ENCODE measurements around the gene OR5D14.

Gene OR5D14

DNA sequence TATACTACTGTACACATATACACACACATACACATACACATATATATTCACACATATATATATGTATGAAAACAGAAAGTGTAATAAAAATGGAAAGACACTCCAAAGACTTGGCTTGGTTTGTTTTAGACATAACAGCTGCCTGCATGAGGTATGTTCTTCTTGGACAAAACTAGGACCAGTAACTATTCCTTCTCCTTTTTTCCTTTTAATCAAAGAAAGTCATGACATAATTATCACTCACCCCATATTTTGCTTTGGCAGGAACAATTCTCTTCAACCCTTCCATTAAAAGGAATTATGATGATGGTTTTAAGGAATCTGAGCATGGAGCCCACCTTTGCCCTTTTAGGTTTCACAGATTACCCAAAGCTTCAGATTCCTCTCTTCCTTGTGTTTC lies at the start of gene OR5D14:
Gene OR5D14, plus strand, starts transcription at position 301 of the 400 bp plus-strand sequence. Its CDS starts 0 bp downstream, at position 301.
- DNase-seq: no peak

- no peak for DNase-seq
Measured at GRCh38 chr11:55773138-55773537, 22.2 kb upstream of the OR5D14 start, which contains the start of gene OR5D13. OR5D13 (plus strand) TSS chr11:55773438; CDS start chr11:55773438, 0 bp downstream.

- DNase-seq: no peak
Measured at GRCh38 chr11:55791606-55792005, 3.8 kb upstream of the OR5D14 start.

DNA sequence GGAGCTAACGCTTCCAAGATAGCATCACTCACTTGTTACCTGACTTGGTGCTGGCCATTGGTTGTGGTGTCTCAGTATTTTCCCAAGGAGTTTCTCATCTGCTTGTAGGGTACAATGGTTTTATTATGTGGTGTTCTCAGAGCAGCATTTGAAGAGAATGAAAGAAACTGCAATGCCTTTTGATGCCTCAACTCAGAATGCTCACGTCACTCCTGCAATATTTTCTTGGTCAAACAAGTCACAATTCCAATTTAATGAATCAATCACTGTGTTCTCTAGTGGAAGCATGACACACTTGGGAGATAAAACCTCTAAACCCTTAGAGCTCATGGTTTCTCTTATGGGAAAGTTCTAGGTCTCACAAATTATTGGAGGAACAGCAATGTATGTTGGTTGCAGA lies 2.0 kb upstream of the OR5D14 start:
- DNase-seq: no peak

- DNase-seq: no peak
Measured at GRCh38 chr11:55806248-55806647, 10.9 kb downstream of the OR5D14 start.

DNA sequence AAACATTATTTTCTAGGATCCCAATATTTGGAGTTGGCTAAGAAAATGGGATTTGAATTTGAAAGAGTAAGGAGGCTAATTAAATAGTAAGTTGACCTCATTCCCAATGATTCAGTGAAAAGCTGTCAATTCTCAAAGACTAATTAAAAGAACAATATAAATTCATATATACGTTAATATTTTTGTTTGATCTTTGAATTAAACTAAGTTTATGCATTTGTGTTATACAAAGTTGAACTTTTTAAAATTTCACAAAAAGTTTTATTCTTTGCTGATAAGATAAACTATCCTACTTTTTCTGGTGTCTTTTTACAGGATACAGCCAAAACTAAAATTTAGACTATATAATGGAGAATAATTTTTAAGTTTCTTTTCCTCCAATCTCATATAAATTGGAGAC lies 15.7 kb downstream of the OR5D14 start, which contains the start of gene OR5L1:
Gene OR5L1, plus strand, starts transcription at position 301 of the 400 bp plus-strand sequence. CDS start 100 bp downstream, outside the sequence.
- DNase-seq: no peak

DNA sequence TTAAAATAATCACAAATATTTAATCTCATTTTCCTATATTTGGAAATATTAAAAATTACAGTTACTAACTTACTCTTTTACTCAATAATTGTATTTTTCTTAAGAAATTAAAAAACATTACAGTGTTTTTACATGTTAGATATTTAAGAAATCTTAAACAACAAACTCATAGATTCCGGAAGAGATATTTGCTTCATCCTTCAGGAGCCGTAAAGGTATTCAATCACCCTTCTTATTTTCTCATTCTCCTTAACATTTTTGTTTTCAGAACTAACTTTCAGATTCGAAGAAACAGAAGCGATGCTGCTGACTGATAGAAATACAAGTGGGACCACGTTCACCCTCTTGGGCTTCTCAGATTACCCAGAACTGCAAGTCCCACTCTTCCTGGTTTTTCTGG lies 24.0 kb downstream of the OR5D14 start, which contains the start of gene OR5D18:
Gene OR5D18, plus strand, starts transcription at position 301 of the 400 bp plus-strand sequence. Its CDS starts 0 bp downstream, at position 301.
- no peak for DNase-seq

GRCh38 chr11:55826919-55827318 lies 31.6 kb downstream of the OR5D14 start, which contains the start of gene OR5L2:
OR5L2 (plus strand) TSS chr11:55827219; CDS start chr11:55827219, 0 bp downstream.
- DNase-seq: no peak

DNA sequence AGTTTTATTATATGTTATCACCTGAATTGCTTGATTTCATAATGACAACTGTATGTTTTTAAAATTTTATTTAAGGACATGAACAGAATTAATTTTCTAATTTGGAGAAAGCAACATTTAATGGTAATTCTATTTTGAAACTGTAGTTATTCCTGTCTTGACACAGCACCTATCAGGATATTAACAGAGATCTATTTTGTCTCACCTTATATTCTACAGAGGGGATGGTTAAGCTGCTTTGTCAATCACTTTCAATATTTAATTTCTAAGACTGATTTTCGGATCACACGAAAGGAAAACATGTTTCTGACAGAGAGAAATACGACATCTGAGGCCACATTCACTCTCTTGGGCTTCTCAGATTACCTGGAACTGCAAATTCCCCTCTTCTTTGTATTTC lies 43.1 kb downstream of the OR5D14 start, which contains the start of gene OR5D16:
Gene OR5D16, plus strand, starts transcription at position 301 of the 400 bp plus-strand sequence. Its CDS starts 0 bp downstream, at position 301.
- no peak for DNase-seq
